PFSK-1 (cell line): ENCODE data around the gene PTH2.

Source experiments
- FOXP2 ChIP-seq: optimal IDR thresholded peaks from 2 replicates; pipeline ENCODE3; 2011; ENCODE audit warnings: borderline replicate concordance, control low read depth, inconsistent platforms; ENCODE audit not compliant: insufficient read depth; ENCODE audit errors: extremely low read length, extremely low read depth
- POLR2AphosphoS5 ChIP-seq: IDR thresholded peaks from 2 replicates; pipeline ENCODE4 v1.6.1; 2012; ENCODE audit warnings: low read depth, mild to moderate bottlenecking, control low read depth, low read length, moderate library complexity
- SIN3A ChIP-seq: IDR thresholded peaks from 2 replicates; pipeline ENCODE4 v1.6.1; 2012; ENCODE audit warnings: mild to moderate bottlenecking, low read length, moderate library complexity, borderline replicate concordance; ENCODE audit not compliant: insufficient read depth
- TAF1 ChIP-seq: IDR thresholded peaks from 2 replicates; pipeline ENCODE4 v1.6.1; 2012; ENCODE audit warnings: low read length, control low read depth, borderline replicate concordance; ENCODE audit not compliant: insufficient read depth
- TF ChIP-seq, protein P1 (sequence below), 2 experiments: IDR thresholded peaks; 2 replicates each; pipeline versions ENCODE4 v1.6.1 to v1.8.0; 2011 to 2012; ENCODE audit warnings: low read depth in 2 of 2, low read length in 2 of 2, control low read depth in 1 of 2, inconsistent platforms in 1 of 2, mild to moderate bottlenecking in 1 of 2, moderate library complexity in 1 of 2; ENCODE audit not compliant: insufficient read depth in 1 of 2

PTH2 gene

DNA sequence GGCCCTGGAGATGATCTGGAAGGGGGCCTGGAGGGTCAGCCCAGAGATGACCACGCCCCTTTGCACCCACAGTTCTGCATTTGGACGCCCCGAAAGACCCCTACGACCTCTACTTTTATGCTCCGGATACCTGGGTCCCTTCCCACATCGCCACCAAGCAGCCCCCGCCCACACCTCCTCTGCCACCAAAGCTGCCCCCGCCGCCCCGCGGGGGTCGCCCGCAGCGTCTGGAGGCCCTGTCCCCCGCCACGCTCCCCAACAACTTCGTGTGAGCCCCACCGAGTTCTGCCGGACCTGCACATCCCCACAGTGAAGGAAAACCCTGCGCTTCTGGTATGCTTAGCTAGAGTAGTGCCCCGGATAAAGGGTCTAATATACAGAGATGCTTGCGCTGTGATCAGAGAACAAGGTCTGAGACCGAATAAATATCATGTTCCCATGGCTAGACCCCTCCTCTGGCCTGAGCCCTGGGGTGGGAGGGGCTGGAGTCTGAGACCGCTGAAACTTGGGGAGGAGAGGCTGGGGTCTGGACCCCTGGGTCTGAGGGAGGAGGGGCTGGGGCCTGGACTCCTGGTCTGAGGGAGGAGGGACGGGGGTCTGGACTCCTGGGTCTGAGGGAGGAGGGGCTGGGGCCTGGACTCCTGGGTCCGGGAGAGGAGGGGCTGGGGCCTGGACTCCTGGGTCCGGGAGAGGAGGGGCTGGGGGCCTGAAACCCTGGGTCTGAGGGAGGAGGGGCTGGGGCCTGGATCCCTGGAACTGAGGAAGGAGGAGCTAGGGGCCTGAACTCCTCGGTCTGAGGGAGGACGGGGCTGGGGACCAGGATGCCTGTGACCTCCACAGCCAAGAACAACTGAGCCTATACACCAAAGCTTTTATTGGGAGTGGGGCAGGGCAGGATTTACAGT, 5.6 kb upstream of the PTH2 start:
- no peak for TF ChIP-seq FOXP2
- no peak for TF ChIP-seq SIN3A

DNA sequence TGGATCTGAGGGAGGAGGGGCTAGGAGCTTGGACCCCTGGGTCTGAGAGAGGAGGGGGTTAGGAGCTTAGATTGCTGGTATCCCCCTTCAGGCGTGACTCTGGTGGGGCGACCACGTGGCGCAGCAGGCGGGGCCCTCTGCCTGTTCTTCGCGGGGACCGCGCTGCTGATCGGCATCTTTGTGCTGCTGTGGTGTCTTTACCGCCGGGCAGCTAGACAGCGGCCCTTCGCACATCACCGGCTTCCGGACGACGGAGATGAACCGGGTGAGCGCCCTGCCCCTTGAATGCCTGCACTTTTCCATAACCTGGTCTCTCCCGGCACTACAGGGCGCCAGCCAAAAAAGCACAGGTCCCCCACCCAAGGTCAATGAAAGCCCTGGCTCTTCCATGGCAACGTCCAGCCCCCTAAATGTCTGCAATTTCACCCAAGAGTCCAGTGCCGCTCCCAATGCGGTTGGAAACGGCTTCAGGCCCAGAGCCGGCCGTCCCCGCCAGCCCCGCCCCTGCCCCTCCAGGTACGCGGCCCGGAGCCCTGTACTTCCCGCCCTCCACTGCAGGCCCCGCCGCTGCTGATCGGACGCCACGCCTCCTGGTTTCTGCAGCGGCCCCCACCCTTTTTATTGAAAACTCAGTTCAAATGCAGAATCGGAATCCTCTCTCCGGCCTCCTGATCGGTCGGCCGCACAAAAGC, 4.8 kb upstream of the PTH2 start:
- TF ChIP-seq SIN3A (no peak), FOXP2 (no peak), POLR2AphosphoS5 (no peak), TAF1 (no peak)
- TF ChIP-seq, protein P1, sequence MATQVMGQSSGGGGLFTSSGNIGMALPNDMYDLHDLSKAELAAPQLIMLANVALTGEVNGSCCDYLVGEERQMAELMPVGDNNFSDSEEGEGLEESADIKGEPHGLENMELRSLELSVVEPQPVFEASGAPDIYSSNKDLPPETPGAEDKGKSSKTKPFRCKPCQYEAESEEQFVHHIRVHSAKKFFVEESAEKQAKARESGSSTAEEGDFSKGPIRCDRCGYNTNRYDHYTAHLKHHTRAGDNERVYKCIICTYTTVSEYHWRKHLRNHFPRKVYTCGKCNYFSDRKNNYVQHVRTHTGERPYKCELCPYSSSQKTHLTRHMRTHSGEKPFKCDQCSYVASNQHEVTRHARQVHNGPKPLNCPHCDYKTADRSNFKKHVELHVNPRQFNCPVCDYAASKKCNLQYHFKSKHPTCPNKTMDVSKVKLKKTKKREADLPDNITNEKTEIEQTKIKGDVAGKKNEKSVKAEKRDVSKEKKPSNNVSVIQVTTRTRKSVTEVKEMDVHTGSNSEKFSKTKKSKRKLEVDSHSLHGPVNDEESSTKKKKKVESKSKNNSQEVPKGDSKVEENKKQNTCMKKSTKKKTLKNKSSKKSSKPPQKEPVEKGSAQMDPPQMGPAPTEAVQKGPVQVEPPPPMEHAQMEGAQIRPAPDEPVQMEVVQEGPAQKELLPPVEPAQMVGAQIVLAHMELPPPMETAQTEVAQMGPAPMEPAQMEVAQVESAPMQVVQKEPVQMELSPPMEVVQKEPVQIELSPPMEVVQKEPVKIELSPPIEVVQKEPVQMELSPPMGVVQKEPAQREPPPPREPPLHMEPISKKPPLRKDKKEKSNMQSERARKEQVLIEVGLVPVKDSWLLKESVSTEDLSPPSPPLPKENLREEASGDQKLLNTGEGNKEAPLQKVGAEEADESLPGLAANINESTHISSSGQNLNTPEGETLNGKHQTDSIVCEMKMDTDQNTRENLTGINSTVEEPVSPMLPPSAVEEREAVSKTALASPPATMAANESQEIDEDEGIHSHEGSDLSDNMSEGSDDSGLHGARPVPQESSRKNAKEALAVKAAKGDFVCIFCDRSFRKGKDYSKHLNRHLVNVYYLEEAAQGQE (IDR thresholded peaks at IDR 0.05; ENCODE audit: insufficient read depth in 1 of 2, low read depth in 2 of 2, low read length in 2 of 2) = no peak

DNA sequence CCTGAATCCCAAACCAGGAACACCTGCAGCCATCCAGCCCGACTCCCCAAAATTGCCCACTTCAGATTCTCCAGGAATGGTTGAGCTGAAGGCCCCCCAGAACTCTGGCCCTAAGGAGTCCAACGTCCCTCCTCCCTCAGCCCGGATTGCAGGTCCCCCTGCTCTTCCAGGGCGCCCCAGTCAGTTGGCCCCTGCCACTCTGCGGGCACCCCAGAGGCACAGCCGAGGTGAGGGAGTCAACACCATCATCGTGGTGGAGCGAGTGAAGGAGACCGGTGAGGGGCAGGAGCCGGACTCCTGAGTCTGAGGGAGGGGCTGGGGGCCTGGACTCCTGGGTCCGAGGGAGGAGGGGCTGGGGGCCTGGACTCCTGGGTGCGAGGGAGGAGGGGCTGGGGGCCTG, 4.1 kb upstream of the PTH2 start:
- TF ChIP-seq SIN3A (no peak), TAF1 (no peak), FOXP2 (no peak)

DNA sequence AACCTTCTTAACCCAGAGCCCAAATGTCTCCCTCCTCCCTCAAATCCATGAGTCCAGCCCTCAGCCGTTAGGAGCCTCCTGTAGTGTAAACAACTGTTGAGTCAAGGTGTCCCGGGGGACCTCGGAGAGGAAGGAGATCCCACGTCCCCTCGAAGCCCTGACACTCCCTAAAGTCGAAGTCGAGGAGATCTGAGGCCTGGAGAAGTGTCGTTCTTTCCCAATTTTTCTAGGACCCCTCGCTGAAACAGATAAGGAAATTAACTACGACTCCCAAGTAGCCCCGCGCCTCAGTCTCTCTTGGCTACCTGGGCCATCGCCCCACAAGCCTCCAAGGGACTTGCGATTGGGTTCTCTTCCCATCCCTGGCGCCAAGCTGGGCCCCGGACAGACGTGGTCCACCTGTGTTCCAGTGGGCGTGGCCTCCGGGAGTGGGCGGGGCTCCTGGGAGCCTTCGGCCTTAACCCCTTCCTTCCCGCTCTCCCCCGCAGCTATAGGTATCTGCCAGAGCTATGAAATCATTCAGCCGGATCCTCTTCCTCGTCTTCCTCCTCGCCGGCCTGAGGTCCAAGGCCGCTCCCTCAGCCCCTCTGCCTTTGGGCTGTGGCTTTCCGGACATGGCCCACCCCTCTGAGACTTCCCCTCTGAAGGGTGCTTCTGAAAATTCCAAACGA, 2.8 kb upstream of the PTH2 start:
- no peak for TF ChIP-seq SIN3A
- TF ChIP-seq, protein P1 (IDR thresholded peaks at IDR 0.05; ENCODE audit: insufficient read depth in 1 of 2, low read depth in 2 of 2, low read length in 2 of 2) = no peak
- no peak for TF ChIP-seq POLR2AphosphoS5
- no peak for TF ChIP-seq TAF1
- TF ChIP-seq FOXP2 = no peak

DNA sequence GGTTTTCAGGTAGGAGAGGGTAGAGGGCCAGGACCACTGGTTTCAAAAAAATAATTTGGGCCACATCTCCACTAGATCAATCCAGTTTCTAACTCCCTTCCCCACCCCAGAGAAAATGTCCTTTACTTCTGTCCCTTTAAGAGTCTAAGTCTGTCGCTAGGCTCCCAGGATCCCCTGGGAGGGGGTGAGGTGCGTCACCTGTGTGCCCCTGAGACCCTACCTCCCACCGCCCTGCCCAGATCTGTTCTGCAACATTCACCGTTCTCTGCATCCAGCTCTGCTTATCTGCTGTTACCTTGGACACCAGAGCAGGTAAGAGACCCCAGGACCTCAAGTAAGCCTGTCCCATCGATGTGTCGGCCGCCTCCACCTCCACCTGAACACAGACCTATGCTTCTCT, 1.9 kb upstream of the PTH2 start, which contains the start of gene GFY:
Gene GFY (plus strand): TSS at position 211 of the 400 bp plus-strand sequence. CDS start 1,043 bp downstream, outside the sequence.
- TF ChIP-seq, protein P1 (IDR thresholded peaks at IDR 0.05; ENCODE audit: insufficient read depth in 1 of 2, low read depth in 2 of 2, low read length in 2 of 2) = no peak
- no peak for TF ChIP-seq POLR2AphosphoS5
- no peak for TF ChIP-seq FOXP2
- TF ChIP-seq SIN3A = no peak
- no peak for TF ChIP-seq TAF1
